T-helper 17 cell (primary cell): Measurements from ENCODE around the gene HMGN5. TPM values are rescaled to one million over a fixed set of nuclear protein-coding genes. Genes with fewer than 3 reads are reported as not detected.

ENCODE experiments used
- total RNA-seq, 4 donors: library from RNA in 2 of 4; stranded (reverse) in 2 of 4; gene quantifications; one replicate each; pipeline ENCODE4 v1.2.3 and lab custom pipeline; 2022 to 2026

Gene HMGN5
- total RNA-seq, 2 donors from 2014 or later: 1.1 to 1.6 TPM

Other genes with a start within 250 kb of the HMGN5 start
- 10 to 100 TPM; 81.3 to 97.0 TPM for gene SH3BGRL, start 189 bp upstream of the HMGN5 start, total RNA-seq